Activated naive CD4-positive, alpha-beta T cell treated with anti-CD3 and anti-CD28 coated beads, Interleukin-2, amount 50 U/mL, for 24 hours (primary cell): Measurements from ENCODE around the gene HDDC3.
A peak's percentile ranks its signal among the peaks of the same experiment; 100 is the strongest.
"Not testable (repeated sequence)": the region's sequence is repeated elsewhere in the genome, so short reads cannot be mapped to it uniquely, and the experiment has no call there.

Experiments used
- H3K27ac Mint-ChIP-seq: one replicate; pipeline ENCODE4 v1.8.0; 2021; ENCODE audit warnings: mild to moderate bottlenecking, mixed read lengths
- H3K27me3 Mint-ChIP-seq: one replicate; pipeline ENCODE4 v1.8.0; 2021; ENCODE audit warnings: mixed read lengths
- H3K36me3 Mint-ChIP-seq: one replicate; pipeline ENCODE4 v1.8.0; 2021; ENCODE audit warnings: mixed read lengths
- H3K4me1 Mint-ChIP-seq: one replicate; pipeline ENCODE4 v1.8.0; 2021; ENCODE audit warnings: mixed read lengths
- H3K4me3 Mint-ChIP-seq: one replicate; pipeline ENCODE4 v1.8.0; 2021; ENCODE audit warnings: mild to moderate bottlenecking, mixed read lengths
- H3K9me3 Mint-ChIP-seq: one replicate; pipeline ENCODE4 v1.8.0; 2021; ENCODE audit warnings: mixed read lengths

Gene HDDC3

GRCh38 chr15:90945091-90945490 lies 12.7 kb upstream of the HDDC3 start:
- Mint-ChIP-seq H3K4me3 (no peak overlapping the region), H3K36me3 (peaks cover 5% of the 10 kb centered on the region), H3K9me3 (no peaks in the 10 kb centered on the region), H3K4me1 (no peaks in the 10 kb centered on the region), H3K27ac (no peak overlapping the region), H3K27me3 (no peaks in the 10 kb centered on the region)

- Mint-ChIP-seq H3K27me3 (no peaks in the 10 kb centered on the region), H3K27ac (no peak overlapping the region), H3K36me3 (peaks cover 7% of the 10 kb centered on the region), H3K9me3 (no peaks in the 10 kb centered on the region), H3K4me1 (no peaks in the 10 kb centered on the region), H3K4me3 (no peak overlapping the region)
Measured at GRCh38 chr15:90942354-90943120, 10.2 kb upstream of the HDDC3 start.

- no peaks in the 10 kb centered on the region for H3K9me3 Mint-ChIP-seq
- H3K27me3 Mint-ChIP-seq, result no peaks in the 10 kb centered on the region
- no peak overlapping the region for H3K4me3 Mint-ChIP-seq
- no peak overlapping the region for H3K27ac Mint-ChIP-seq
- peaks cover 11% of the 10 kb centered on the region for H3K4me1 Mint-ChIP-seq
- H3K36me3 Mint-ChIP-seq, result peaks cover 7% of the 10 kb centered on the region
Measured at GRCh38 chr15:90941038-90941437, 8.7 kb upstream of the HDDC3 start.

- peaks cover 7% of the 10 kb centered on the region for H3K36me3 Mint-ChIP-seq
- no peaks in the 10 kb centered on the region for H3K27me3 Mint-ChIP-seq
- H3K4me1 Mint-ChIP-seq, result peaks cover 16% of the 10 kb centered on the region
- H3K4me3 Mint-ChIP-seq, result no peak overlapping the region
- no peak overlapping the region for H3K27ac Mint-ChIP-seq
- H3K9me3 Mint-ChIP-seq, result no peaks in the 10 kb centered on the region
Measured at GRCh38 chr15:90939756-90940155, 7.4 kb upstream of the HDDC3 start.

GRCh38 chr15:90938261-90938660 lies 5.9 kb upstream of the HDDC3 start:
- Mint-ChIP-seq H3K27me3 (no peaks in the 10 kb centered on the region), H3K4me3 (no peak overlapping the region), H3K4me1 (peaks cover 23% of the 10 kb centered on the region), H3K27ac (no peak overlapping the region), H3K36me3 (peaks cover 7% of the 10 kb centered on the region), H3K9me3 (no peaks in the 10 kb centered on the region)

- peaks cover 7% of the 10 kb centered on the region for H3K36me3 Mint-ChIP-seq
- H3K9me3 Mint-ChIP-seq, result no peaks in the 10 kb centered on the region
- peak overlapping the region; percentile 38 for H3K27ac Mint-ChIP-seq
Measured at GRCh38 chr15:90936823-90937222, 4.5 kb upstream of the HDDC3 start.

GRCh38 chr15:90934949-90935751 lies 2.8 kb upstream of the HDDC3 start, which contains the start of gene UNC45A:
Gene UNC45A (plus strand): TSS chr15:90935285. CDS start chr15:90935325, 40 bp downstream.
- Mint-ChIP-seq H3K36me3 (peaks cover 2% of the 10 kb centered on the region), H3K27ac (peak within 1 kb of the TSS; percentile 91), H3K4me3 (peak within 1 kb of the TSS; percentile 87), H3K4me1 (peaks cover 42% of the 10 kb centered on the region), H3K27me3 (no peaks in the 10 kb centered on the region), H3K9me3 (no peaks in the 10 kb centered on the region)

More at GRCh38 chr15:90936823-90937222, 4.5 kb upstream of the HDDC3 start:
- Mint-ChIP-seq H3K4me1 (peaks cover 28% of the 10 kb centered on the region), H3K4me3 (peak overlapping the region; percentile 87), H3K27me3 (no peaks in the 10 kb centered on the region)

- H3K9me3 Mint-ChIP-seq, result no peaks in the 10 kb centered on the region
- peak overlapping the region; percentile 91 for H3K27ac Mint-ChIP-seq
- no peaks in the 10 kb centered on the region for H3K27me3 Mint-ChIP-seq
- H3K4me3 Mint-ChIP-seq, result peak overlapping the region; percentile 87
- H3K36me3 Mint-ChIP-seq, result peaks cover 1% of the 10 kb centered on the region
- peaks cover 48% of the 10 kb centered on the region for H3K4me1 Mint-ChIP-seq
Measured at GRCh38 chr15:90934256-90934948, 2.1 kb upstream of the HDDC3 start.

GRCh38 chr15:90933301-90933700 lies 952 bp upstream of the HDDC3 start:
- H3K27ac Mint-ChIP-seq, result peak overlapping the region; percentile 51
- H3K9me3 Mint-ChIP-seq, result no peaks in the 10 kb centered on the region
- H3K4me1 Mint-ChIP-seq, result peaks cover 51% of the 10 kb centered on the region
- H3K27me3 Mint-ChIP-seq, result no peaks in the 10 kb centered on the region
- peaks cover under 1% of the 10 kb centered on the region for H3K36me3 Mint-ChIP-seq
- H3K4me3 Mint-ChIP-seq, result peak overlapping the region; percentile 26

GRCh38 chr15:90932660-90932991 lies 277 bp upstream of the HDDC3 start:
- Mint-ChIP-seq H3K4me3 (peak overlapping the region; percentile 97), H3K36me3 (no peaks in the 10 kb centered on the region), H3K27ac (peak overlapping the region; percentile 91), H3K4me1 (peaks cover 52% of the 10 kb centered on the region), H3K9me3 (no peaks in the 10 kb centered on the region), H3K27me3 (no peaks in the 10 kb centered on the region)

GRCh38 chr15:90931575-90931827 lies 848 bp downstream of the HDDC3 start:
- Mint-ChIP-seq H3K36me3 (no peaks in the 10 kb centered on the region), H3K4me3 (peak overlapping the region; percentile 97), H3K27me3 (no peaks in the 10 kb centered on the region), H3K4me1 (peaks cover 45% of the 10 kb centered on the region), H3K9me3 (no peaks in the 10 kb centered on the region), H3K27ac (peak overlapping the region; percentile 97)

- no peaks in the 10 kb centered on the region for H3K36me3 Mint-ChIP-seq
- H3K4me1 Mint-ChIP-seq, result peaks cover 41% of the 10 kb centered on the region
- peak overlapping the region; percentile 97 for H3K27ac Mint-ChIP-seq
- H3K4me3 Mint-ChIP-seq, result peak overlapping the region; percentile 97
- H3K27me3 Mint-ChIP-seq, result no peaks in the 10 kb centered on the region
- H3K9me3 Mint-ChIP-seq, result no peaks in the 10 kb centered on the region
Measured at GRCh38 chr15:90930861-90931574, 1.3 kb downstream of the HDDC3 start.

- Mint-ChIP-seq H3K4me3 (peak overlapping the region; percentile 97), H3K9me3 (no peaks in the 10 kb centered on the region), H3K27me3 (no peaks in the 10 kb centered on the region), H3K4me1 (peaks cover 34% of the 10 kb centered on the region), H3K36me3 (no peaks in the 10 kb centered on the region), H3K27ac (peak overlapping the region; percentile 95)
Measured at GRCh38 chr15:90929246-90930019, 2.9 kb downstream of the HDDC3 start.

GRCh38 chr15:90928106-90928505 lies 4.2 kb downstream of the HDDC3 start:
- H3K27me3 Mint-ChIP-seq, H3K9me3 Mint-ChIP-seq, H3K36me3 Mint-ChIP-seq, H3K27ac Mint-ChIP-seq: not testable (repeated sequence)
- H3K4me3 Mint-ChIP-seq, result peak overlapping the region; percentile 64
- peaks cover 29% of the 10 kb centered on the region for H3K4me1 Mint-ChIP-seq

GRCh38 chr15:90926766-90927165 lies 5.6 kb downstream of the HDDC3 start:
- H3K4me3 Mint-ChIP-seq, H3K27me3 Mint-ChIP-seq, H3K27ac Mint-ChIP-seq, H3K9me3 Mint-ChIP-seq, H3K36me3 Mint-ChIP-seq: not testable (repeated sequence)
- H3K4me1 Mint-ChIP-seq, result peaks cover 23% of the 10 kb centered on the region
